Fibroblast of upper back skin (primary cell): ENCODE measurements around the gene ENSA.
"Not testable (repeated sequence)": the region's sequence is repeated elsewhere in the genome, so short reads cannot be mapped to it uniquely, and the experiment has no call there.

Source experiments
- DNase-seq: peaks from one replicate; pipeline ENCODE4 v3.0.0-alpha.2; 2013

Gene ENSA

GRCh38 chr1:150579945-150580642 lies 49.3 kb downstream of the ENSA start:
- DNase-seq = no peak

- DNase-seq = peak; percentile 97
Observed at GRCh38 chr1:150579110-150579944, 50.1 kb downstream of the ENSA start, which contains the start of gene MCL1. Gene MCL1, minus strand, starts transcription at chr1:150579610. Its CDS starts 80 bp downstream, at chr1:150579530.

- DNase-seq = peak; percentile 95
Observed at GRCh38 chr1:150578272-150579109, 50.9 kb downstream of the ENSA start.

GRCh38 chr1:150577557-150578271 lies 51.7 kb downstream of the ENSA start:
- DNase-seq = no peak

- no peak for DNase-seq
Observed at GRCh38 chr1:150576794-150577556, 52.4 kb downstream of the ENSA start.

GRCh38 chr1:150576367-150576711 lies 53.1 kb downstream of the ENSA start:
- DNase-seq = no peak

GRCh38 chr1:150575518-150576366 lies 53.7 kb downstream of the ENSA start:
- DNase-seq = no peak

GRCh38 chr1:150575072-150575489 lies 54.3 kb downstream of the ENSA start:
- no peak for DNase-seq

- no peak for DNase-seq
Observed at GRCh38 chr1:150574260-150575071, 54.9 kb downstream of the ENSA start.

GRCh38 chr1:150573648-150574071 lies 55.8 kb downstream of the ENSA start:
- not testable (repeated sequence) for DNase-seq

- no peak for DNase-seq
Observed at GRCh38 chr1:150572918-150573647, 56.3 kb downstream of the ENSA start.
